ENCODE data around the gene BCL2. TPM values are rescaled to one million over a fixed set of nuclear protein-coding genes. Genes with fewer than 3 reads are reported as not detected.

Gene BCL2
- total RNA-seq, 1 donor from 2014 or later: 145 TPM

GRCh38 chr18:63095768-63096167, 223.8 kb downstream of the BCL2 start:
- Mint-ChIP-seq H3K4me1 (peaks cover 14% of the 10 kb centered on the region), H3K36me3 (ENCODE audit: low read depth) (no peaks in the 10 kb centered on the region), H3K27ac (no peak overlapping the region), H3K9me3 (no peaks in the 10 kb centered on the region), H3K4me3 (no peak overlapping the region), H3K27me3 (peaks cover 4% of the 10 kb centered on the region)
- DNase-seq (no peak), ATAC-seq (ENCODE audit: low read depth) (no peak)
- ChIA-PET CTCF (interaction anchor here (1.3 kb wide), 1 partner anchor 62 kb away, joined by 3 read pairs; no protein-coding TSS in a partner anchor), POLR2A (no interaction called here)
- intact Hi-C loops (cut with micrococcal nuclease): loop anchor here (2.0 kb wide), 1 partner anchor 17 kb away; no protein-coding TSS in a partner anchor
- no peak for TF ChIP-seq CTCF (IDR thresholded peaks at IDR 0.05)

- Mint-ChIP-seq H3K4me3 (no peak overlapping the region), H3K27ac (no peak overlapping the region), H3K9me3 (no peaks in the 10 kb centered on the region), H3K27me3 (peaks cover 8% of the 10 kb centered on the region), H3K4me1 (no peaks in the 10 kb centered on the region), H3K36me3 (ENCODE audit: low read depth) (no peaks in the 10 kb centered on the region)
- CTCF ChIA-PET: no interaction called here
- POLR2A ChIA-PET: no interaction called here
- ATAC-seq (ENCODE audit: low read depth): no peak
- no peak for TF ChIP-seq CTCF (IDR thresholded peaks at IDR 0.05)
- no peak for DNase-seq
- intact Hi-C loops (cut with micrococcal nuclease): no loop called here
These were observed 227.8 kb downstream of the BCL2 start for GRCh38 chr18:63091671-63092364.

GRCh38 chr18:63090334-63090733, 229.2 kb downstream of the BCL2 start:
- Mint-ChIP-seq H3K27me3 (peaks cover 8% of the 10 kb centered on the region), H3K4me3 (no peak overlapping the region), H3K36me3 (ENCODE audit: low read depth) (no peaks in the 10 kb centered on the region), H3K4me1 (no peaks in the 10 kb centered on the region), H3K9me3 (no peaks in the 10 kb centered on the region), H3K27ac (no peak overlapping the region)
- no peak for TF ChIP-seq CTCF (IDR thresholded peaks at IDR 0.05)
- ChIA-PET POLR2A (interaction anchor here (0.7 kb wide), 1 partner anchor 15 kb away, joined by 5 read pairs; no protein-coding TSS in a partner anchor), CTCF (interaction anchor here (0.5 kb wide), 1 partner anchor 233 kb away, joined by 3 read pairs; no protein-coding TSS in a partner anchor)
- intact Hi-C loops (cut with micrococcal nuclease): no loop called here
- DNase-seq (no peak), ATAC-seq (ENCODE audit: low read depth) (no peak)

GRCh38 chr18:63089041-63089440, 230.5 kb downstream of the BCL2 start:
- DNase-seq (no peak), ATAC-seq (ENCODE audit: low read depth) (no peak)
- intact Hi-C loops (cut with micrococcal nuclease): no loop called here
- Mint-ChIP-seq H3K27me3 (peaks cover 8% of the 10 kb centered on the region), H3K4me3 (no peak overlapping the region), H3K27ac (no peak overlapping the region), H3K9me3 (no peaks in the 10 kb centered on the region), H3K4me1 (no peaks in the 10 kb centered on the region), H3K36me3 (ENCODE audit: low read depth) (no peaks in the 10 kb centered on the region)
- TF ChIP-seq CTCF (IDR thresholded peaks at IDR 0.05): no peak
- ChIA-PET POLR2A (interaction anchor here (0.7 kb wide), 1 partner anchor 71 kb away, joined by 3 read pairs; no protein-coding TSS in a partner anchor), CTCF (no interaction called here)

GRCh38 chr18:63088262-63088661, 231.3 kb downstream of the BCL2 start:
- CTCF ChIA-PET: no interaction called here
- DNase-seq (no peak), ATAC-seq (ENCODE audit: low read depth) (no peak)
- Mint-ChIP-seq H3K36me3 (ENCODE audit: low read depth) (no peaks in the 10 kb centered on the region), H3K27me3 (peaks cover 8% of the 10 kb centered on the region), H3K9me3 (no peaks in the 10 kb centered on the region), H3K27ac (no peak overlapping the region), H3K4me1 (no peaks in the 10 kb centered on the region), H3K4me3 (no peak overlapping the region)
- TF ChIP-seq CTCF (IDR thresholded peaks at IDR 0.05): no peak
- intact Hi-C loops (cut with micrococcal nuclease): no loop called here
- POLR2A ChIA-PET: no interaction called here
